H9 (cell line): ENCODE measurements around the gene STARD7. TPM values are rescaled to one million over a fixed set of nuclear protein-coding genes. Genes with fewer than 3 reads are reported as not detected.

Source experiments
- DNase-seq: peaks from one replicate; pipeline ENCODE4 v3.0.0-alpha.2; 2017
- H2AFZ ChIP-seq: one replicate; pipeline ENCODE4 v1.6.1; 2013; ENCODE audit warnings: mild to moderate bottlenecking, low read length, control low read depth, moderate library complexity
- H2AK5ac ChIP-seq: 2 replicates; pipeline ENCODE4 v1.6.1; 2013; ENCODE audit warnings: low read length, control low read depth, mixed read lengths; ENCODE audit not compliant: insufficient read length
- H2BK120ac ChIP-seq: one replicate; pipeline ENCODE4 v1.6.1; 2013; ENCODE audit warnings: low read depth, mild to moderate bottlenecking, low read length, control low read depth, inconsistent platforms; ENCODE audit not compliant: poor library complexity, severe bottlenecking
- H2BK12ac ChIP-seq: 2 replicates; pipeline ENCODE4 v1.6.1; 2013; ENCODE audit warnings: low read length, control low read depth, mixed read lengths, low read depth; ENCODE audit not compliant: insufficient read length
- H2BK15ac ChIP-seq: 2 replicates; pipeline ENCODE4 v1.6.1; 2013; ENCODE audit warnings: low read depth, low read length, control low read depth
- H2BK20ac ChIP-seq: one replicate; pipeline ENCODE4 v1.6.1; 2013; ENCODE audit warnings: low read depth, mild to moderate bottlenecking, low read length, control low read depth, inconsistent platforms; ENCODE audit not compliant: poor library complexity, severe bottlenecking
- H2BK5ac ChIP-seq: 2 replicates; pipeline ENCODE4 v1.6.1; 2013; ENCODE audit warnings: low read length, control low read depth, mixed read lengths; ENCODE audit not compliant: insufficient read length
- H3K14ac ChIP-seq: 2 replicates; pipeline ENCODE4 v1.6.1; 2013; ENCODE audit warnings: low read length, control low read depth; ENCODE audit not compliant: insufficient read depth
- H3K18ac ChIP-seq: 2 replicates; pipeline ENCODE4 v1.6.1; 2013; ENCODE audit warnings: low read depth, mild to moderate bottlenecking, mixed read lengths, low read length, control low read depth; ENCODE audit not compliant: insufficient read length
- H3K23ac ChIP-seq: 2 replicates; pipeline ENCODE4 v1.6.1; 2013; ENCODE audit warnings: low read length, control low read depth, mixed read lengths, low read depth; ENCODE audit not compliant: insufficient read length
- H3K23me2 ChIP-seq: 2 replicates; pipeline ENCODE4 v1.6.1; 2013; ENCODE audit warnings: low read depth, mild to moderate bottlenecking, mixed read lengths, low read length, control low read depth; ENCODE audit not compliant: insufficient read length, poor library complexity, severe bottlenecking
- H3K27ac ChIP-seq: 2 replicates; pipeline ENCODE4 v1.5.1; 2013; ENCODE audit warnings: low read length, control low read depth, mixed read lengths, low read depth; ENCODE audit not compliant: insufficient read length
- H3K27me3 ChIP-seq: 2 replicates; pipeline ENCODE4 v1.6.1; 2013; ENCODE audit warnings: low read length, control low read depth, inconsistent platforms; ENCODE audit not compliant: insufficient read depth
- H3K4ac ChIP-seq: 2 replicates; pipeline ENCODE4 v1.6.1; 2013; ENCODE audit warnings: low read depth, mild to moderate bottlenecking, control low read depth, inconsistent platforms, low read length, moderate library complexity
- H3K4me1 ChIP-seq: 2 replicates; pipeline ENCODE4 v1.6.1; 2013; ENCODE audit warnings: low read length, control low read depth, inconsistent platforms; ENCODE audit not compliant: insufficient read depth
- H3K4me2 ChIP-seq: 2 replicates; pipeline ENCODE4 v1.6.1; 2013; ENCODE audit warnings: low read length, control low read depth, mixed read lengths; ENCODE audit not compliant: insufficient read length, insufficient read depth
- H3K56ac ChIP-seq: 2 replicates; pipeline ENCODE4 v1.6.1; 2013; ENCODE audit warnings: low read depth, mild to moderate bottlenecking, mixed read lengths, low read length, control low read depth; ENCODE audit not compliant: insufficient read length
- H3K79me1 ChIP-seq: 2 replicates; pipeline ENCODE4 v1.6.1; 2013; ENCODE audit warnings: low read depth, mild to moderate bottlenecking, moderate library complexity, low read length, control low read depth, inconsistent platforms; ENCODE audit not compliant: insufficient read depth, poor library complexity, severe bottlenecking
- H3K79me2 ChIP-seq: 2 replicates; pipeline ENCODE4 v1.6.1; 2013; ENCODE audit warnings: low read length, control low read depth, inconsistent platforms; ENCODE audit not compliant: insufficient read depth
- H3K9ac ChIP-seq: 2 replicates; pipeline ENCODE4 v1.6.1; 2013; ENCODE audit warnings: low read length, control low read depth, mixed read lengths; ENCODE audit not compliant: insufficient read length; ENCODE audit errors: extremely low read depth
- H3K9me3 ChIP-seq: one replicate; pipeline ENCODE4 v1.6.1; 2013; ENCODE audit warnings: low read depth, low read length, inconsistent platforms; ENCODE audit not compliant: control insufficient read depth
- H3T11ph ChIP-seq: one replicate; pipeline ENCODE4 v1.6.1; 2013; ENCODE audit warnings: mild to moderate bottlenecking, low read length, control low read depth, inconsistent platforms
- H4K20me1 ChIP-seq: one replicate; pipeline ENCODE4 v1.6.1; 2013; ENCODE audit not compliant: control insufficient read depth, insufficient read length, insufficient read depth
- H4K5ac ChIP-seq: 2 replicates; pipeline ENCODE4 v1.6.1; 2013; ENCODE audit warnings: low read depth, mild to moderate bottlenecking, mixed read lengths, low read length, control low read depth; ENCODE audit not compliant: insufficient read length
- H4K8ac ChIP-seq: replicated peaks from 2 replicates; pipeline ENCODE4 v1.6.1; 2013; ENCODE audit warnings: low read length, control low read depth, mixed read lengths, low read depth; ENCODE audit not compliant: insufficient read length
- H4K91ac ChIP-seq: 2 replicates; pipeline ENCODE4 v1.6.1; 2013; ENCODE audit warnings: low read depth, mild to moderate bottlenecking, moderate library complexity, mixed read lengths, low read length, control low read depth; ENCODE audit not compliant: insufficient read length
- H3K27ac Mint-ChIP-seq, 3 experiments: 2 replicates in 2 of 3; 3 replicates in 1 of 3; pipeline ENCODE4 v1.8.0; 2020 to 2021; ENCODE audit warnings: mixed read lengths in 3 of 3, mild to moderate bottlenecking in 1 of 3, moderate library complexity in 1 of 3
- H3K27me3 Mint-ChIP-seq: 2 replicates; pipeline ENCODE4 v1.8.0; 2021; ENCODE audit warnings: low read depth, mild to moderate bottlenecking, moderate library complexity, mixed read lengths
- H3K36me3 Mint-ChIP-seq, 3 experiments: 2 replicates in 2 of 3; 3 replicates in 1 of 3; pipeline ENCODE4 v1.8.0; 2020 to 2021; ENCODE audit warnings: low read depth in 3 of 3, mixed read lengths in 3 of 3; ENCODE audit not compliant: insufficient read depth in 1 of 3
- H3K4me1 Mint-ChIP-seq, 2 experiments: 2 replicates each; pipeline ENCODE4 v1.8.0; 2020; ENCODE audit warnings: mixed read lengths in 2 of 2
- H3K4me3 Mint-ChIP-seq, 2 experiments: 2 replicates in 1 of 2; 3 replicates in 1 of 2; pipeline ENCODE4 v1.8.0; 2020 to 2021; ENCODE audit warnings: mild to moderate bottlenecking in 2 of 2, mixed read lengths in 2 of 2, moderate library complexity in 1 of 2
- H3K9me3 Mint-ChIP-seq, 2 experiments: 2 replicates in 1 of 2; 3 replicates in 1 of 2; pipeline ENCODE4 v1.8.0; 2020; ENCODE audit warnings: mild to moderate bottlenecking in 2 of 2, mixed read lengths in 2 of 2, moderate library complexity in 1 of 2
- CTCF ChIP-seq: fragments of 200-600 bp; sonication (generic); conservative IDR thresholded peaks from 3 replicates; pipeline ENCODE4 v1.8.0; 2021; ENCODE audit warnings: antibody characterized with exemption, mild to moderate bottlenecking
- WGBS: extraction: QIAGEN DNeasy Blood & Tissue Kit; methylation state at CpG from one replicate; pipeline ENCODE4 v1.1.7; 2013; ENCODE audit warnings: missing lambda C conversion rate, low lambda C conversion rate, mixed read lengths; ENCODE audit not compliant: insufficient read length; ENCODE audit errors: extremely low coverage; 5-methylcytosine and 5-hydroxymethylcytosine counted together
- total RNA-seq: library from RNA; stranded (reverse); gene quantifications from 2 replicates; pipeline ENCODE4 v1.2.1, GENCODE V29; 2021

STARD7 gene
- total RNA-seq, 1 experiment from 2014 or later: 212 TPM

- H3K18ac ChIP-seq: no peak overlapping the region
- H3K4me3 Mint-ChIP-seq: no peak overlapping the region; a peak in 1 of 5 replicates
- H2AK5ac ChIP-seq: no peak overlapping the region
- no peak for DNase-seq
- H2BK5ac ChIP-seq: no peak overlapping the region
- no peak overlapping the region for H3K56ac ChIP-seq
- no peaks in the 10 kb centered on the region for H3K23me2 ChIP-seq
- no peaks in the 10 kb centered on the region for H3K79me1 ChIP-seq
- no peak overlapping the region for H2BK120ac ChIP-seq
- H3K14ac ChIP-seq: no peak overlapping the region
- H3K9me3 Mint-ChIP-seq: no peaks in the 10 kb centered on the region
- H3T11ph ChIP-seq: no peak overlapping the region
- no peaks in the 10 kb centered on the region for H3K27me3 ChIP-seq
- H3K79me2 ChIP-seq: no peaks in the 10 kb centered on the region
- H3K4me1 ChIP-seq: no peaks in the 10 kb centered on the region
- H4K20me1 ChIP-seq: no peaks in the 10 kb centered on the region
- no peak overlapping the region for H3K23ac ChIP-seq
- no peak overlapping the region for H2AFZ ChIP-seq
- TF ChIP-seq CTCF: no peak
- H3K9ac ChIP-seq: no peak overlapping the region
- H3K36me3 Mint-ChIP-seq: peaks cover 10 to 50% (median 29%) of the 10 kb centered on the region in 3 experiments; a peak in 6 of 7 replicates
- no peak overlapping the region for H4K5ac ChIP-seq
- H3K4me2 ChIP-seq: no peak overlapping the region
- no peak overlapping the region for H2BK15ac ChIP-seq
- H3K27ac ChIP-seq: no peak overlapping the region
- H4K91ac ChIP-seq: no peak overlapping the region
- no peaks in the 10 kb centered on the region for H3K27me3 Mint-ChIP-seq
- WGBS: no CpG with 5 or more reads among the region's 11 CpGs
- no peaks in the 10 kb centered on the region for H3K9me3 ChIP-seq
- no peaks in the 10 kb centered on the region for H3K4me1 Mint-ChIP-seq
- no peak overlapping the region for H2BK20ac ChIP-seq
- no peak overlapping the region for H2BK12ac ChIP-seq
- no peak overlapping the region for H3K4ac ChIP-seq
- H4K8ac ChIP-seq: no peak overlapping the region
- H3K27ac Mint-ChIP-seq: no peak overlapping the region
Observed at GRCh38 chr2:96254571-96254970, 45.9 kb upstream of the STARD7 start.
